ENCODE results near the gene ADAD2.
"Not testable (repeated sequence)": the region's sequence is repeated elsewhere in the genome, so short reads cannot be mapped to it uniquely, and the experiment has no call there.

ADAD2 gene

GRCh38 chr16:84196727-84197394 lies 5.9 kb downstream of the ADAD2 start:
- FAIRE-seq = no peak

GRCh38 chr16:84197466-84198128 lies 6.6 kb downstream of the ADAD2 start:
- no peak for FAIRE-seq

DNA sequence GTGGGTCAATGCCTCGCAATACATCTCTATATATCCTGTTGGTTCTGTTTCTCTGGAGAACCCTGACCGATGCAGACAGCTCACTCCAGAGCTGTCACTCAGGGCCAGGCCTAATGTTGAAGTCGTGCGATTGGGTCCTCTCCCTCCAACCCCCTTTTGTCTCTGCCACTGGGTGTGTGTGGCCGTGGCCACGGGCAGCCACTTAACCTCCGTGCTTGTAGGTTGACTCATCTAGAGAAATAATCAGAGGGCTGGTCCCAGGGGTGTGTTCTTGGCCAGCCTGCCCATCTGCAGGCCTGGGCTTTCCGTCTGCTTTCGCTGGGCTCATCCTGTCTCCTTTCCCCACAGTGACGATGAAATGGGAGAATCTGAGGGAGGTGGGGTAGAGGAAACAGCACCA lies 7.4 kb downstream of the ADAD2 start:
- FAIRE-seq = no peak

DNA sequence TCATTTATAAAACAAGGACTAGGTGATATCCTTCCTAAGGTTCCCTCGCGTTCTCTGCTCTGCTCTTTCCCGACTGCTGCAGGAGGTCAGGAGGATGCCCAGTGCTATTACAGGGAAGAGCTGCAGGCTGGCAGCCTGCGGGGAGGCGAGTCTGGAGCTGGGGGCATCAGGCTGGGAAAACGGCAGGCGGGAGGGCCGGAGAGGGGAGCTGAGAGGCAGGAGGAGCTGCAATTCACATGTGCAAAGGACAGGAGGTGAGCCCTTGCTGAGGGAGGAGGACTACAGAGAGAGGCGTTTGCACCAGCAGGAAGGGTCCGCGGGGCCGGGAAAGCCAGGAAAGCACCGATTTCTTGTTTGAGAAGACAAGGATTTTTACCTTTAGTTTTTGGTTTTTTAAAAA lies 8.1 kb downstream of the ADAD2 start:
- no peak for FAIRE-seq

- no peak for FAIRE-seq
Observed at GRCh38 chr16:84199861-84200260, 8.9 kb downstream of the ADAD2 start.

- not testable (repeated sequence) for FAIRE-seq
Observed at GRCh38 chr16:84204551-84204950, 13.6 kb downstream of the ADAD2 start.

DNA sequence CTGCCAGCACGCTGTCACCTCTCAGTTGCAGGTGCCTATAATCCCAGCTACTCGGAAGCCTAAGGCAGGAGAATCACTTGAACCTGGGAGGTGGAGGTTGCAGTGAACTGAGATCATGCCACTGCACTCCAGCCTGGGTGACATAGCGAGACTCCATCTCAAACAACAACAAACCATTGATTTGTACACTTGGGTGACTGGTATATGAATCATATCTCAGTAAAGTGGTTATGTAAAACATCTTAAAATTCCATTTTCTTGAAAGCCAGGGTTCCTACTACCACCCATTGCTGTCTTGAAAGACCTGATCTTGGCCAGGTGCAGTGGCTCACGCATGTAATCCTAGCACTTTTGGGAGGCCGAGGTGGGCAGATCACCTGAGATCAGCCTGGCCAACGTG lies 14.2 kb downstream of the ADAD2 start:
- FAIRE-seq = not testable (repeated sequence)

GRCh38 chr16:84205976-84206691 lies 15.2 kb downstream of the ADAD2 start:
- no peak for FAIRE-seq

- FAIRE-seq = no peak
Observed at GRCh38 chr16:84207251-84207650, 16.3 kb downstream of the ADAD2 start.

- no peak for FAIRE-seq
Observed at GRCh38 chr16:84207879-84208278, 16.9 kb downstream of the ADAD2 start.

- FAIRE-seq = no peak
Observed at GRCh38 chr16:84209989-84210388, 19.0 kb downstream of the ADAD2 start.

- no peak for FAIRE-seq
Observed at GRCh38 chr16:84212154-84212553, 21.2 kb downstream of the ADAD2 start.

- no peak for FAIRE-seq
Observed at GRCh38 chr16:84212631-84213030, 21.7 kb downstream of the ADAD2 start.

GRCh38 chr16:84214451-84215066 lies 23.6 kb downstream of the ADAD2 start:
- no peak for FAIRE-seq

GRCh38 chr16:84215531-84215930 lies 24.6 kb downstream of the ADAD2 start:
- FAIRE-seq = no peak

DNA sequence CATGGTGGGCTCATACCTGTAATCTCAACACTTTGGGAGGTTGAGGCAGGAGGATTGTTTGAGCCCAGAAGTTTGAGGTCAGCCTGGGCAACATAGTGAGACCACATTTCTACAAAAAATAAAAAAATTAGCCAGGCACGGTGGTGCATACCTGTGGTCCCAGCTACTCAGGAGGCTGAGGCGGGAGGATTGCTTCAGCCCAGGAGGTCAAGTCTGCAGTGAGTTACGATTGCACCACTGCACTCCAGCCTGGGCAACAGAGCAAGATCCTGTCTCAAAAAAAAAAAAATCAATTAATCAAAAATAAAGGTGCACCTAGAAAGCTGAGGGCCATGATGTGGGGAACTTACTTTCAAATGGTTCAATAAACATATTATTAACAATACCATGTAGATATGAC lies 25.2 kb downstream of the ADAD2 start:
- FAIRE-seq = not testable (repeated sequence)

- no peak for FAIRE-seq
Observed at GRCh38 chr16:84218176-84218823, 27.3 kb downstream of the ADAD2 start.

- FAIRE-seq = no peak
Observed at GRCh38 chr16:84218956-84219355, 28.0 kb downstream of the ADAD2 start.

GRCh38 chr16:84220851-84221250 lies 29.9 kb downstream of the ADAD2 start:
- FAIRE-seq = no peak

- no peak for FAIRE-seq
Observed at GRCh38 chr16:84223456-84223855, 32.5 kb downstream of the ADAD2 start.

GRCh38 chr16:84224554-84224953 lies 33.6 kb downstream of the ADAD2 start:
- no peak for FAIRE-seq

DNA sequence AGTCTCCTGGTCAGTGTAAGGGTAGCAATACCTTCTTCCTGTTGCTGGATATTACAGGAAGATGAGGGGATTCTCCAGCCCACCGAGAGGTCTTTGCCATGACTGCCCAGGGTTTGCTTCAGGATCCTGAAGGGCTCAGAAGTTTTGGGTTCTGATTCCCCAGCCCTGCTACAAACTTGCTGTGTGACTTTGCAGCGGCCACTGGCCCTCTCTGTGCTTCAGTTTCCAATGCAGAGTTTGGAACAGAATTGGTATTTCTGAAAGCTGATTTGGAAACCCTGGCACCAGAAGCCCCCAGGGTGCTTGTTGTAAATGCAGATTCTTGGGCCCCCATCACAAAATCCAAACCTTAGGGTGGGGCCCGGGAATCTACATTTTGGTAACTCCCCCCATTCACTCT lies 34.2 kb downstream of the ADAD2 start:
- FAIRE-seq = no peak

DNA sequence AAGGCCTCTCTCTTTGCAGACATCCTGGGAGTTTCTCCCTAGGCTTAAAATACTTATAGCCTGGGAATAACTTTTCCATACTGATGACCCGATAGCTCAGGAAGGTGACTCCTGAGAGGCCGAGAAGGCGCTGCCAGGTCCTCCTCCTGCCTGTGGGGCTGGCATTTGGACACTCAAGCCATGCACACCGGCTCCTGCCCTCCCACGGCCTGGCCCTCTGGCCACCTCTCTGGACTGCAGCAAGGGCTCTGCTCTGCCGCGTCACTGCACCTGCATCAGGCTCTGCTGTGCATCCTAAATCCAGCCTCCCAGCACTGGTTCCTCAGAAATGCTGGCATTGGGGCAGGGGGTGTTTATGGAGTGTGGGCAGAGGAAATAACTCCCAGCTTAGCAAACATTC lies 34.6 kb downstream of the ADAD2 start:
- FAIRE-seq = no peak
